Lung (tissue), 12 donors: ENCODE data around the gene MARCHF10. TPM values are rescaled to one million over a fixed set of nuclear protein-coding genes. Genes with fewer than 3 reads are reported as not detected.

Experiments
- ATAC-seq: fragments of 200-7000 bp; cut with Tn5 transposase; one replicate; pipeline ENCODE4 v1.9.1; 2020; ENCODE audit warnings: moderate number of reproducible peaks; ENCODE audit not compliant: insufficient read depth, low FRiP score
- DNase-seq, 3 donors: peaks; one replicate each; pipeline ENCODE4 v3.0.0-alpha.2; 2013 to 2017
- H3K27ac ChIP-seq, 2 donors: one replicate each; pipeline ENCODE4 v1.5.1; 2013; ENCODE audit warnings: mild to moderate bottlenecking in 2 of 2, moderate library complexity in 2 of 2, control low read depth in 1 of 2, inconsistent platforms in 1 of 2, low read depth in 1 of 2, low read length in 1 of 2
- H3K27me3 ChIP-seq, 3 donors: one replicate each; pipeline ENCODE4 v1.5.1; 2013; ENCODE audit warnings: low read length in 2 of 3; ENCODE audit not compliant: control insufficient read depth in 3 of 3, insufficient read depth in 3 of 3
- H3K36me3 ChIP-seq, 4 donors: one replicate each; pipeline ENCODE4 v1.5.1; 2013; ENCODE audit warnings: low read length in 4 of 4, mild to moderate bottlenecking in 1 of 4, moderate library complexity in 1 of 4; ENCODE audit not compliant: control insufficient read depth in 4 of 4, insufficient read depth in 4 of 4
- H3K4me1 ChIP-seq, 5 donors: one replicate each; pipeline ENCODE4 v1.5.1; 2013; ENCODE audit warnings: low read length in 5 of 5, mild to moderate bottlenecking in 2 of 5, moderate library complexity in 1 of 5; ENCODE audit not compliant: control insufficient read depth in 5 of 5, insufficient read depth in 5 of 5
- H3K4me3 ChIP-seq: one replicate; pipeline ENCODE4 v1.5.1; 2013; ENCODE audit warnings: mild to moderate bottlenecking, control low read depth, moderate library complexity
- H3K9ac ChIP-seq, 2 donors: one replicate each; pipeline ENCODE4 v1.5.1; 2013; ENCODE audit warnings: low read length in 2 of 2, control low read depth in 1 of 2; ENCODE audit not compliant: insufficient read depth in 1 of 2
- H3K9me3 ChIP-seq, 4 donors: one replicate each; pipeline ENCODE4 v1.5.1; 2013; ENCODE audit warnings: low read length in 3 of 4, mild to moderate bottlenecking in 1 of 4, moderate library complexity in 1 of 4; ENCODE audit not compliant: control insufficient read depth in 4 of 4, insufficient read depth in 3 of 4
- WGBS, 2 donors: extraction: QIAGEN DNeasy Blood & Tissue Kit; methylation state at CpG; one replicate each; pipeline ENCODE4 v1.1.7; 2013; 5-methylcytosine and 5-hydroxymethylcytosine counted together
- polyA plus RNA-seq, 2 donors: library from polyadenylated mRNA; stranded (reverse); fragments of 200-250 nt; gene quantifications; one replicate each; pipeline ENCODE4 v1.2.1, GENCODE V29; 2013
- total RNA-seq, 2 donors: library from RNA; depleted of rRNA in 1 of 2; stranded (reverse); fragments of >200 nt in 1 of 2; gene quantifications; one replicate each; pipeline ENCODE4 v1.2.1, GENCODE V29; 2014 to 2021
- TF ChIP-seq, protein P1 (sequence below): IDR thresholded peaks from 2 replicates; pipeline ENCODE4 v1.5.1; 2012; ENCODE audit warnings: mild to moderate bottlenecking; ENCODE audit errors: control extremely low read depth, extremely low read depth
- donor health status: control.
- donor health status: control.
- donor health status: Bipolar disorder and iron deficiency.
- donor health status: healthy.
- donor health status: DM: yes; HTN: yes; CAD: no.

The MARCHF10 gene
- total and polyA plus RNA-seq, 4 donors = 3.1 to 13.8 (median 7.5) TPM

DNA sequence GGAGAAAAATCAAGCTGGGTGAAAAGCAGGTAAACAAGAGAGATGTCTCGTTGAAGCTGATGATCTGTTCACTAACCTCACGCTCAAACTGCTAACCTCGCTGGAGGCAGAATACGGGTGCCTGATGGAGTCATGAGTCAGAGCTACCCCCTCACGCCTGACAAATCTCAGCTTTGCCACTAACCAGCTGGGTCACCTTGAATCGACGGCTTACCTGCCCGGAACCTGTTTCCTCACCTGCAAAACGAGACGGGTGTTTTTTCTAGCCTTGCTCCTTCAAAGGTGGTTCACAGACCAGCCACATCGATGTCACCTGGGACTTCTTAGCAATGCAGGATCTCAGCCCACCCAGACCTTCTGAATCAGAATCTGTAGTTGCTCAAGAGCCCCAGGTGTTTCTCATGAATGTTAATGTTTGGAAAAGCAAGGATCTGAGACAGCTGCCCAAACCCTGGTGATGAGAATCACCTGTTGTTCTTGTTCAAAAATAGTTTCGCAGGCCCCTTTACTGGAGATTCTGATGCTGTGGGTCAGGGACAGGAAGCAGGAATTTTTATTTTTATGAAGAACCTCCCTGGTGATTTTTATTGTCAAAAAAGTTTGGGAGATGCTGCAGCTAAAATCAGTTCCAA lies 56.9 kb downstream of the MARCHF10 start:
- no peaks in the 10 kb centered on the region for H3K27me3 ChIP-seq
- no peak overlapping the region for H3K27ac ChIP-seq

DNA sequence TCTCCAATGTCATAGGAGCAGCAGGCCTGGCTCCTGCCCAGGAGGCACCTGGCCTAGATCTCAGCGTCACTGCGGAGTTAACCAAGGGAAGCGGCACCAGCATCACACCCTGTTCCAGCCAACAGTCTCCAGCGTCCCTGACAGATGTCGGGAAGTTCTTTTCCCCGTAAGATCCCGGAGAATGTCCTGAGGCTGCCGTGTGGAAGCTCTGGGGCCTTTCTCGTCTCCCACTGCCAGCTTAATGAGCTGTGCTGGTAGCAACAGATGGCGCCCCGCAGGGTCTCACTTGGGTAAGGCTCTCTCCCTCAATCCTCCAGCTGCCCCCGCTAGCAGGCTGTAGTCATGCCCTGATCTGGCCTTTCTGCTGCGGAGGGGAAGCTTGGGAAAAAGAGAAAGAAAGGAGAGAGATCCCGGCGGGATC lies 57.5 kb downstream of the MARCHF10 start:
- Histone ChIP-seq H3K9ac (no peak overlapping the region), H3K4me1 (peaks cover 0 to 16% (median 0%) of the 10 kb centered on the region in 5 donors), H3K4me3 (no peak overlapping the region), H3K27me3 (no peaks in the 10 kb centered on the region), H3K9me3 (no peaks in the 10 kb centered on the region), H3K27ac (no peak overlapping the region), H3K36me3 (no peaks in the 10 kb centered on the region)
- TF ChIP-seq, protein P1, sequence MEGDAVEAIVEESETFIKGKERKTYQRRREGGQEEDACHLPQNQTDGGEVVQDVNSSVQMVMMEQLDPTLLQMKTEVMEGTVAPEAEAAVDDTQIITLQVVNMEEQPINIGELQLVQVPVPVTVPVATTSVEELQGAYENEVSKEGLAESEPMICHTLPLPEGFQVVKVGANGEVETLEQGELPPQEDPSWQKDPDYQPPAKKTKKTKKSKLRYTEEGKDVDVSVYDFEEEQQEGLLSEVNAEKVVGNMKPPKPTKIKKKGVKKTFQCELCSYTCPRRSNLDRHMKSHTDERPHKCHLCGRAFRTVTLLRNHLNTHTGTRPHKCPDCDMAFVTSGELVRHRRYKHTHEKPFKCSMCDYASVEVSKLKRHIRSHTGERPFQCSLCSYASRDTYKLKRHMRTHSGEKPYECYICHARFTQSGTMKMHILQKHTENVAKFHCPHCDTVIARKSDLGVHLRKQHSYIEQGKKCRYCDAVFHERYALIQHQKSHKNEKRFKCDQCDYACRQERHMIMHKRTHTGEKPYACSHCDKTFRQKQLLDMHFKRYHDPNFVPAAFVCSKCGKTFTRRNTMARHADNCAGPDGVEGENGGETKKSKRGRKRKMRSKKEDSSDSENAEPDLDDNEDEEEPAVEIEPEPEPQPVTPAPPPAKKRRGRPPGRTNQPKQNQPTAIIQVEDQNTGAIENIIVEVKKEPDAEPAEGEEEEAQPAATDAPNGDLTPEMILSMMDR = no peak
- 68 to 71% methylated on average over 15 of the region's 15 CpGs for WGBS, 2 donors
- ATAC-seq (no peak), DNase-seq (peak; percentile 37 to 45 (median 40))

More for the DNA sequence above, 56.9 kb downstream of the MARCHF10 start:
- no peak overlapping the region for H3K9ac ChIP-seq
- H3K4me1 ChIP-seq = peaks cover 0 to 16% (median 0%) of the 10 kb centered on the region in 5 donors
- DNase-seq = no peak
- WGBS, 2 donors = 74 to 83% methylated on average over 12 of the region's 12 CpGs
- H3K9me3 ChIP-seq = no peaks in the 10 kb centered on the region
- H3K36me3 ChIP-seq = no peaks in the 10 kb centered on the region
- TF ChIP-seq, protein P1 = no peak
- no peak overlapping the region for H3K4me3 ChIP-seq
- ATAC-seq = no peak

DNA sequence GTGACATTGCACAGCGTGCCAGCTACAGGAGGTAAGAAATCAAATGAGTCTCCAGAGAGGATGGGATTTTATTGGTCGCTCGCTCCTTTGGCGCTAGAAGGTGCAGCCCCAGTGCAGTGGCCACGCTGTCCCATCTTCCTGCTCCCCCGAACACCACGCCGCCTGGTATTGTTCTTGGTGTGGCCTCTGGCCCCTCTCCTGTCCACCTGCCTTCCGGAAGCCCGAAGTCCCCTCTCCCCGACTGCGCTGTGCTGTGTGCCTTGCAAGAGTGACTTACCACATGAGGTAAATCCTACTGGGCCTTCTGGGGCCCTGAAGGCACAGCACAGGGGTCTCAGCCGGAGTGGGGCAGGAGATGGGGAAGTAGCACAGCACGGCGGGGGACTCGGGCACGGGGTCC lies 58.2 kb downstream of the MARCHF10 start:
- H3K9me3 ChIP-seq = no peaks in the 10 kb centered on the region
- WGBS, 2 donors = 89 to 92% methylated on average over 17 of the region's 17 CpGs
- no peaks in the 10 kb centered on the region for H3K36me3 ChIP-seq
- peaks cover 0 to 16% (median 0%) of the 10 kb centered on the region in 5 donors for H3K4me1 ChIP-seq
- no peak overlapping the region for H3K4me3 ChIP-seq
- TF ChIP-seq, protein P1 = no peak
- no peaks in the 10 kb centered on the region for H3K27me3 ChIP-seq
- H3K27ac ChIP-seq = no peak overlapping the region
- no peak overlapping the region for H3K9ac ChIP-seq
- ATAC-seq (no peak), DNase-seq (no peak)
